Keratinocyte (primary cell): ENCODE measurements around the gene TBC1D14. TPM values are rescaled to one million over a fixed set of nuclear protein-coding genes. Genes with fewer than 3 reads are reported as not detected.

Experiments used
- DNase-seq: peaks from one replicate; pipeline ENCODE4 v3.0.0-alpha.2; 2011; ENCODE audit warnings: low read depth, missing footprints, low spot score
- FAIRE-seq: peaks from 2 replicates; lab custom pipeline; 2011; peaks lifted over from hg19 to GRCh38; lab: Jason Lieb, UNC
- H2AFZ ChIP-seq: 2 replicates; pipeline ENCODE4 v1.6.0; 2012; ENCODE audit warnings: low read length, control low read depth, inconsistent platforms; ENCODE audit not compliant: control insufficient read depth
- H3K27ac ChIP-seq: 2 replicates; pipeline ENCODE4 v1.5.1; 2011; ENCODE audit warnings: low read length; ENCODE audit not compliant: control insufficient read depth, insufficient read depth
- H3K27me3 ChIP-seq: 3 replicates; pipeline ENCODE4 v1.6.0; 2011; ENCODE audit warnings: low read length; ENCODE audit not compliant: control insufficient read depth, insufficient read depth; ENCODE audit errors: extremely low read depth
- H3K36me3 ChIP-seq, 2 experiments: 2 replicates in 1 of 2; 3 replicates in 1 of 2; pipeline ENCODE4 v1.5.1; 2011; ENCODE audit warnings: low read length in 2 of 2, mild to moderate bottlenecking in 1 of 2; ENCODE audit not compliant: control insufficient read depth in 2 of 2, insufficient read depth in 2 of 2; ENCODE audit errors: extremely low read depth in 1 of 2
- H3K4me1 ChIP-seq: 3 replicates; pipeline ENCODE4 v1.5.1; 2011; ENCODE audit warnings: low read length; ENCODE audit not compliant: control insufficient read depth, insufficient read depth; ENCODE audit errors: extremely low read depth
- H3K4me2 ChIP-seq: 3 replicates; pipeline ENCODE4 v1.6.0; 2011; ENCODE audit warnings: low read depth, low read length; ENCODE audit not compliant: control insufficient read depth, insufficient read depth; ENCODE audit errors: extremely low read depth
- H3K4me3 ChIP-seq, 3 experiments: fragments of 200-600 bp in 1 of 3; sonication (generic) in 1 of 3; 2 replicates in 2 of 3; 3 replicates in 1 of 3; pipeline ENCODE4 v1.5.1; 2011 to 2016; ENCODE audit warnings: low read length in 3 of 3, mild to moderate bottlenecking in 3 of 3, control low read depth in 2 of 3, inconsistent platforms in 1 of 3, low read depth in 1 of 3, mixed read lengths in 1 of 3, mixed run types in 1 of 3, moderate library complexity in 1 of 3; ENCODE audit not compliant: control insufficient read depth in 2 of 3, insufficient read depth in 2 of 3; ENCODE audit errors: extremely low read depth in 1 of 3
- H3K79me2 ChIP-seq: 2 replicates; pipeline ENCODE4 v1.6.0; 2012; ENCODE audit warnings: low read length; ENCODE audit not compliant: control insufficient read depth, insufficient read depth
- H3K9ac ChIP-seq: 3 replicates; pipeline ENCODE4 v1.6.0; 2011; ENCODE audit warnings: low read length; ENCODE audit not compliant: control insufficient read depth, insufficient read depth; ENCODE audit errors: extremely low read depth
- H3K9me1 ChIP-seq: 3 replicates; pipeline ENCODE4 v1.6.0; 2011; ENCODE audit warnings: low read length; ENCODE audit not compliant: control insufficient read depth, insufficient read depth; ENCODE audit errors: extremely low read depth
- H3K9me3 ChIP-seq: 2 replicates; pipeline ENCODE4 v1.5.1; 2012; ENCODE audit warnings: low read depth, low read length; ENCODE audit not compliant: control insufficient read depth
- H4K20me1 ChIP-seq: 3 replicates; pipeline ENCODE4 v1.6.0; 2011; ENCODE audit warnings: low read length; ENCODE audit not compliant: control insufficient read depth, insufficient read depth; ENCODE audit errors: extremely low read depth
- CTCF ChIP-seq, 3 experiments: IDR thresholded peaks in 1 of 3; conservative IDR thresholded peaks in 1 of 3; optimal IDR thresholded peaks in 1 of 3; 2 replicates in 2 of 3; 3 replicates in 1 of 3; pipeline versions ENCODE3 to v1.5.1; 2011; ENCODE audit warnings: low read length in 3 of 3, mild to moderate bottlenecking in 3 of 3, moderate library complexity in 2 of 3, control low read depth in 1 of 3, inconsistent platforms in 1 of 3; ENCODE audit not compliant: insufficient read depth in 2 of 3; ENCODE audit errors: extremely low read depth in 1 of 3
- EZH2 ChIP-seq: IDR thresholded peaks from one replicate; pipeline ENCODE4 v1.6.1; 2012; ENCODE audit warnings: inconsistent platforms, mild to moderate bottlenecking, low read length, moderate library complexity
- dilution Hi-C: fragments of 300-500 bp; cut with MboI; formaldehyde crosslinking; loops from one replicate; pipeline ENCODE4 v1.7.0; 2020; ENCODE audit warnings: low sequenced_read_pairs; ENCODE audit not compliant: extremely low pct_ligation_motif_present
- polyA plus RNA-seq, 5 experiments: library from polyadenylated mRNA; depleted of rRNA in 3 of 5; stranded (reverse) in 3 of 5; stranded (forward) in 1 of 5; unstranded in 1 of 5; fragments of >200 nt; gene quantifications; 1 replicate in 1 of 5; 2 replicates in 3 of 5; 3 replicates in 1 of 5; pipeline versions ENCODE4 v1.2.1 to v1.2.3, GENCODE V29; 2011 to 2012; ENCODE audit warnings: missing spikeins in 2 of 5, low read depth in 1 of 5, low replicate concordance in 1 of 5

The TBC1D14 gene
- polyA plus RNA-seq, 1 donor (not counting 4 experiments of a cell fraction or from before 2014, with no cell fraction given), result 55.1 TPM

- DNase-seq (no peak), FAIRE-seq (no peak)
- H3K9me3 ChIP-seq, result no peaks in the 10 kb centered on the region
- H2AFZ ChIP-seq, result no peak overlapping the region
- peaks cover 26% of the 10 kb centered on the region for H3K79me2 ChIP-seq
- no peak overlapping the region for H3K9ac ChIP-seq
- H3K4me3 ChIP-seq, result no peak overlapping the region
- H3K4me2 ChIP-seq, result no peak overlapping the region
- H3K27me3 ChIP-seq, result no peaks in the 10 kb centered on the region
- peaks cover 1% of the 10 kb centered on the region for H3K9me1 ChIP-seq
- H3K36me3 ChIP-seq, result peaks cover 15 to 21% of the 10 kb centered on the region in 2 experiments
- no peak for TF ChIP-seq CTCF (optimal IDR thresholded peaks at IDR 0.05 in 1 of 3, IDR thresholded peaks at IDR 0.05 in 1 of 3, conservative IDR thresholded peaks at IDR 0.05 in 1 of 3; ENCODE audit: extremely low read depth in 1 of 3, insufficient read depth in 2 of 3, low read length in 3 of 3)
- TF ChIP-seq EZH2, result no peak
- no peak overlapping the region for H3K27ac ChIP-seq
- no peaks in the 10 kb centered on the region for H3K4me1 ChIP-seq
- dilution Hi-C loops, result no loop called here
- H4K20me1 ChIP-seq, result no peaks in the 10 kb centered on the region
These were observed 144.7 kb downstream of the TBC1D14 start for GRCh38 chr4:7054106-7054880.

- Histone ChIP-seq H3K79me2 (peaks cover 17% of the 10 kb centered on the region), H3K36me3 (peaks cover 17 to 31% of the 10 kb centered on the region in 2 experiments), H3K27me3 (no peaks in the 10 kb centered on the region), H3K27ac (no peak overlapping the region), H3K4me3 (no peak overlapping the region), H2AFZ (no peak overlapping the region), H3K4me1 (no peaks in the 10 kb centered on the region), H3K9me3 (no peaks in the 10 kb centered on the region), H4K20me1 (peaks cover 4% of the 10 kb centered on the region), H3K4me2 (no peak overlapping the region), H3K9ac (no peak overlapping the region), H3K9me1 (no peaks in the 10 kb centered on the region)
- no peak for FAIRE-seq
- TF ChIP-seq CTCF (optimal IDR thresholded peaks at IDR 0.05 in 1 of 3, IDR thresholded peaks at IDR 0.05 in 1 of 3, conservative IDR thresholded peaks at IDR 0.05 in 1 of 3; ENCODE audit: extremely low read depth in 1 of 3, insufficient read depth in 2 of 3, low read length in 3 of 3) (no peak), EZH2 (no peak)
- dilution Hi-C loops, result no loop called here
- no peak for DNase-seq
These were observed 145.7 kb downstream of the TBC1D14 start for GRCh38 chr4:7055111-7055989.
